GM18498 (cell line): ENCODE data around the gene PTPMT1.

ENCODE experiments used
- ATAC-seq: cut with Tn5 transposase; IDR thresholded peaks from one replicate; pipeline ENCODE4 v1.9.1; 2021; ENCODE audit warnings: mild to moderate bottlenecking, moderate library complexity; ENCODE audit not compliant: unreplicated experiment

PTPMT1 gene

GRCh38 chr11:47606731-47607130 is 41.3 kb downstream of the PTPMT1 start:
- ATAC-seq: no peak

- no peak for ATAC-seq
Measured at GRCh38 chr11:47607380-47607779, 42.0 kb downstream of the PTPMT1 start.

- no peak for ATAC-seq
Measured at GRCh38 chr11:47609675-47610074, 44.3 kb downstream of the PTPMT1 start.

- ATAC-seq: peak; percentile 94
Measured at GRCh38 chr11:47611348-47611794, 46.0 kb downstream of the PTPMT1 start.

GRCh38 chr11:47615249-47615648 is 49.9 kb downstream of the PTPMT1 start:
- ATAC-seq: no peak

GRCh38 chr11:47616726-47617416 is 51.5 kb downstream of the PTPMT1 start:
- no peak for ATAC-seq

GRCh38 chr11:47617417-47617809 is 52.0 kb downstream of the PTPMT1 start:
- no peak for ATAC-seq

- ATAC-seq: no peak
Measured at GRCh38 chr11:47620836-47621378, 55.5 kb downstream of the PTPMT1 start.
